HCT116 (cell line): ENCODE results near the gene KRTAP12-1. TPM values are rescaled to one million over a fixed set of nuclear protein-coding genes. Genes with fewer than 3 reads are reported as not detected.

Source experiments
- ATAC-seq: fragments of 200-7000 bp; cut with Tn5 transposase; 2 replicates; pipeline ENCODE4 v1.9.1; 2020; ENCODE audit warnings: mild to moderate bottlenecking, moderate library complexity
- BruUV-seq: library from RNA; stranded (reverse); fragments of 400-500 nt; replicated peaks from 2 replicates; lab custom pipeline; 2021; lab: Mats Ljungman, UMichigan
- CTCF ChIA-PET: fragments of 300-600 bp; sonication (Branson Sonifier 250); formaldehyde crosslinking; loops from one replicate; lab custom pipeline; 2021; ENCODE audit warnings: antibody characterized with exemption; lab: Charles Lee
- POLR2A ChIA-PET: fragments of 300-600, 350-600 bp; sonication (Branson Sonifier 250); formaldehyde crosslinking; loops from one replicate; lab custom pipeline; 2021; ENCODE audit warnings: antibody characterized with exemption; lab: Charles Lee
- RAD21 ChIA-PET, 2 experiments: fragments of 300-600 bp; sonication (Branson Sonifier 250); formaldehyde crosslinking; loops; one replicate each; lab custom pipeline; 2023; ENCODE audit warnings: low total read pairs in 2 of 2; ENCODE audit not compliant: uncharacterized antibody in 2 of 2, unreplicated experiment in 2 of 2, low non-redundant PET in 1 of 2; lab: Charles Lee
- DNase-seq: peaks from one replicate; pipeline ENCODE4 v3.0.0-alpha.2; 2010; ENCODE audit warnings: low read depth, low spot score
- H2AFZ ChIP-seq: fragments of 200-600 bp; shearing (Covaris generic), sonication (generic); 2 replicates; pipeline ENCODE4 v1.6.1; 2017; ENCODE audit warnings: low read depth, mixed run types, mixed read lengths, antibody characterized with exemption, low read length; ENCODE audit not compliant: poor library complexity, severe bottlenecking
- H3K27ac ChIP-seq: 2 replicates; pipeline ENCODE4 v1.5.1; 2012; ENCODE audit warnings: low read depth, low read length
- H3K27me3 ChIP-seq: fragments of 200-600 bp; sonication (generic); 2 replicates; pipeline ENCODE4 v1.6.1; 2016; ENCODE audit warnings: mixed run types, low read length, mixed read lengths; ENCODE audit not compliant: insufficient read depth
- H3K36me3 ChIP-seq, 2 experiments: fragments of 200-500 bp in 1 of 2; fragments of 200-600 bp in 1 of 2; sonication (Bioruptor generic) in 1 of 2; sonication (generic) in 1 of 2; 2 replicates each; pipeline versions ENCODE4 v1.5.1 to v1.6.1; 2014 to 2016; ENCODE audit warnings: low read length in 2 of 2, inconsistent platforms in 1 of 2, mixed read lengths in 1 of 2, mixed run types in 1 of 2; ENCODE audit not compliant: insufficient read depth in 2 of 2, control insufficient read depth in 1 of 2
- H3K4me1 ChIP-seq, 2 experiments: fragments of 200-600 bp in 1 of 2; sonication (generic) in 1 of 2; 2 replicates each; pipeline versions ENCODE4 v1.5.1 to v1.6.1; 2012 to 2017; ENCODE audit warnings: low read length in 2 of 2, inconsistent platforms in 1 of 2, mild to moderate bottlenecking in 1 of 2, mixed read lengths in 1 of 2, mixed run types in 1 of 2, moderate library complexity in 1 of 2; ENCODE audit not compliant: insufficient read depth in 2 of 2, control insufficient read depth in 1 of 2
- H3K4me2 ChIP-seq: fragments of 200-600 bp; sonication (generic); 2 replicates; pipeline ENCODE4 v1.6.1; 2017; ENCODE audit warnings: mixed run types, low read length, mixed read lengths
- H3K4me3 ChIP-seq, 2 experiments: fragments of 200-600 bp in 1 of 2; sonication (generic) in 1 of 2; replicated peaks in 1 of 2; 2 replicates each; pipeline ENCODE4 v1.5.1; 2011 to 2016; ENCODE audit warnings: low read length in 2 of 2, control low read depth in 1 of 2, low read depth in 1 of 2, mild to moderate bottlenecking in 1 of 2, mixed read lengths in 1 of 2, mixed run types in 1 of 2
- H3K79me2 ChIP-seq: fragments of 200-600 bp; sonication (generic); 2 replicates; pipeline ENCODE4 v1.6.1; 2017; ENCODE audit warnings: mild to moderate bottlenecking, mixed run types, low read length, moderate library complexity, mixed read lengths; ENCODE audit not compliant: insufficient read depth
- H3K9ac ChIP-seq: fragments of 200-600 bp; sonication (generic); 2 replicates; pipeline ENCODE4 v1.6.1; 2016; ENCODE audit warnings: low read length, mixed read lengths
- H3K9me2 ChIP-seq: fragments of 200-600 bp; sonication (generic), shearing (Covaris generic); 2 replicates; pipeline ENCODE4 v1.6.1; 2017; ENCODE audit warnings: mixed run types, mild to moderate bottlenecking, moderate library complexity; ENCODE audit not compliant: insufficient read depth
- H3K9me3 ChIP-seq, 2 experiments: fragments of 200-500 bp in 1 of 2; fragments of 200-600 bp in 1 of 2; sonication (Bioruptor generic) in 1 of 2; sonication (generic) in 1 of 2; 2 replicates each; pipeline ENCODE4 v1.6.1; 2014 to 2017; ENCODE audit warnings: low read length in 2 of 2, mixed read lengths in 2 of 2, inconsistent platforms in 1 of 2, low read depth in 1 of 2, mild to moderate bottlenecking in 1 of 2, mixed run types in 1 of 2, moderate library complexity in 1 of 2; ENCODE audit not compliant: control insufficient read depth in 1 of 2, insufficient read depth in 1 of 2
- H4K20me1 ChIP-seq: fragments of 200-600 bp; sonication (generic), shearing (Covaris generic); 2 replicates; pipeline ENCODE4 v1.6.1; 2017; ENCODE audit warnings: mixed run types, mild to moderate bottlenecking, moderate library complexity; ENCODE audit not compliant: insufficient read depth
- CBX3 ChIP-seq: IDR thresholded peaks from 2 replicates; pipeline ENCODE4 v1.6.1; 2012; ENCODE audit warnings: low read depth
- CEBPB ChIP-seq: IDR thresholded peaks from 2 replicates; pipeline ENCODE4 v1.6.1; 2012; ENCODE audit warnings: low read depth
- MAX ChIP-seq: IDR thresholded peaks from 2 replicates; pipeline ENCODE4 v1.6.1; 2012
- RAD21 ChIP-seq: IDR thresholded peaks from 2 replicates; pipeline ENCODE4 v1.6.1; 2012; ENCODE audit warnings: low read depth, mild to moderate bottlenecking
- REST ChIP-seq: IDR thresholded peaks from 2 replicates; pipeline ENCODE4 v1.6.1; 2012; ENCODE audit warnings: low read depth
- SIN3A ChIP-seq: IDR thresholded peaks from 2 replicates; pipeline ENCODE4 v1.6.1; 2012; ENCODE audit warnings: low read depth
- ZNF274 ChIP-seq: fragments of 200-500 bp; sonication (Bioruptor generic); IDR thresholded peaks from 2 replicates; pipeline ENCODE4 v1.6.1; 2014; ENCODE audit warnings: mild to moderate bottlenecking, low read depth, low read length, inconsistent platforms
- intact Hi-C: fragments of 100-400 bp; cut with micrococcal nuclease; formaldehyde crosslinking; loops from 2 replicates; pipeline ENCODE4 v1.10.0; 2022
- total RNA-seq: library from RNA; stranded (reverse); gene quantifications from one replicate; pipeline ENCODE4 v1.2.1, GENCODE V29; 2021; ENCODE audit not compliant: unreplicated experiment
- TF ChIP-seq, protein P1 (sequence below), 3 experiments: fragments of 200-600 bp in 1 of 3; sonication (generic) in 1 of 3; IDR thresholded peaks in 2 of 3; conservative IDR thresholded peaks in 1 of 3; 2 replicates each; pipeline ENCODE4 v1.5.1; 2012 to 2017; ENCODE audit warnings: low read depth in 2 of 3, low read length in 2 of 3, antibody characterized with exemption in 1 of 3, borderline replicate concordance in 1 of 3, control low read depth in 1 of 3, mild to moderate bottlenecking in 1 of 3, mixed read lengths in 1 of 3, mixed run types in 1 of 3, moderate library complexity in 1 of 3; ENCODE audit not compliant: insufficient read depth in 1 of 3

The KRTAP12-1 gene
- total RNA-seq, 1 experiment from 2014 or later: not detected

- no peak for TF ChIP-seq REST
Measured at GRCh38 chr21:44694776-44695175, 12.8 kb upstream of the KRTAP12-1 start (continued).

DNA sequence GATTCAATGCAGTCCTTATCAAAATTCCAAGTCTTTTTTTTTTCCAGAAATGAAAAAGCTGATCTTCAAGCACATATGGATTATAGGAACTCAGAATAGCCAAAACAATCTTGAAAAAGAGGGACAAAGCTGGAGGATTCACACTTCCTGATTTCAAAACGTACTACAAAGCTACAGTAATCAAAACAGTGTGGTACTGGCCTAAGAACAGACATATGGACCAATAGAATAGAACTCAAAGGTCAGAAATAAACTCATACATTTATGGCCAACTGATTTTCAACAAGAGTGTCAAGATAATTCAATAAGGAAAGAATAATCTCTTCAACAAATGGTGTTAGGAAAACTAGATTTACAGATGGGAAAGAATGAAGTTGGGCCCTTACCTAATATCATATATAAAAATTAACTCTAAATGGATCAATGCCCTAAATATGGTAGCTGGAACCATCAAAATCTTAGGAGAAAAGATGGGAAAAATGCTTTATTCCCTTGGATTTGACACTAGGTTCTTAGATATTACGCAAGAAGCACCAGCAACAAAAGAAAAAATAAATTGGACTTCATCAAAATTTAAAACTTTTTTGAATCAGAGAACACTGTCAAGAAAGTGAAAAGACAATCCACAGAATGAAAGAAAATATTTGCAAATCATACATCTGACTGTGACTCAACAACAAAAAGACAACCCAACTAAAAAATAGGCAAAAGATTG lies 11.0 kb upstream of the KRTAP12-1 start:
- H2AFZ ChIP-seq: no peak overlapping the region
- no peak overlapping the region for H3K9ac ChIP-seq
- no peaks in the 10 kb centered on the region for H3K36me3 ChIP-seq
- intact Hi-C loops: no loop called here
- no peak for DNase-seq
- POLR2A ChIA-PET: no interaction called here
- BruUV-seq: no TSS peak
- H3K9me3 ChIP-seq: peaks cover 4 to 14% of the 10 kb centered on the region in 2 experiments; a peak in 2 of 4 replicates
- H4K20me1 ChIP-seq: no peaks in the 10 kb centered on the region
- no peak overlapping the region for H3K4me2 ChIP-seq
- H3K4me1 ChIP-seq: no peaks in the 10 kb centered on the region
- H3K79me2 ChIP-seq: no peaks in the 10 kb centered on the region
- H3K27ac ChIP-seq: no peak overlapping the region
- RAD21 ChIA-PET: no interaction called here
- ATAC-seq: no peak
- CTCF ChIA-PET: no interaction called here
- H3K9me2 ChIP-seq: no peaks in the 10 kb centered on the region
- no peaks in the 10 kb centered on the region for H3K27me3 ChIP-seq
- H3K4me3 ChIP-seq: no peak overlapping the region
- TF ChIP-seq MAX (no peak), RAD21 (no peak), SIN3A (no peak), ZNF274 (no peak), CEBPB (no peak), CBX3 (no peak)
- TF ChIP-seq, protein P1, sequence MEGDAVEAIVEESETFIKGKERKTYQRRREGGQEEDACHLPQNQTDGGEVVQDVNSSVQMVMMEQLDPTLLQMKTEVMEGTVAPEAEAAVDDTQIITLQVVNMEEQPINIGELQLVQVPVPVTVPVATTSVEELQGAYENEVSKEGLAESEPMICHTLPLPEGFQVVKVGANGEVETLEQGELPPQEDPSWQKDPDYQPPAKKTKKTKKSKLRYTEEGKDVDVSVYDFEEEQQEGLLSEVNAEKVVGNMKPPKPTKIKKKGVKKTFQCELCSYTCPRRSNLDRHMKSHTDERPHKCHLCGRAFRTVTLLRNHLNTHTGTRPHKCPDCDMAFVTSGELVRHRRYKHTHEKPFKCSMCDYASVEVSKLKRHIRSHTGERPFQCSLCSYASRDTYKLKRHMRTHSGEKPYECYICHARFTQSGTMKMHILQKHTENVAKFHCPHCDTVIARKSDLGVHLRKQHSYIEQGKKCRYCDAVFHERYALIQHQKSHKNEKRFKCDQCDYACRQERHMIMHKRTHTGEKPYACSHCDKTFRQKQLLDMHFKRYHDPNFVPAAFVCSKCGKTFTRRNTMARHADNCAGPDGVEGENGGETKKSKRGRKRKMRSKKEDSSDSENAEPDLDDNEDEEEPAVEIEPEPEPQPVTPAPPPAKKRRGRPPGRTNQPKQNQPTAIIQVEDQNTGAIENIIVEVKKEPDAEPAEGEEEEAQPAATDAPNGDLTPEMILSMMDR (IDR thresholded peaks at IDR 0.05 in 2 of 3, conservative IDR thresholded peaks at IDR 0.05 in 1 of 3; ENCODE audit: borderline replicate concordance in 1 of 3, insufficient read depth in 1 of 3, low read depth in 2 of 3, low read length in 2 of 3): no peak
